Ammon's horn (tissue), 1 donor: ENCODE results near the gene IL17RD.

Source experiments
- DNase-seq: peaks from one replicate; pipeline ENCODE4 v3.0.0-alpha.2; 2016; ENCODE audit warnings: low spot score

The IL17RD gene

GRCh38 chr3:57130571-57131209, 34.5 kb downstream of the IL17RD start:
- no peak for DNase-seq

- no peak for DNase-seq
These were observed 36.1 kb downstream of the IL17RD start for GRCh38 chr3:57128826-57129667.

GRCh38 chr3:57127891-57128518, 37.1 kb downstream of the IL17RD start:
- DNase-seq, result peak; percentile 17

GRCh38 chr3:57126244-57126643, 38.9 kb downstream of the IL17RD start:
- no peak for DNase-seq

DNA sequence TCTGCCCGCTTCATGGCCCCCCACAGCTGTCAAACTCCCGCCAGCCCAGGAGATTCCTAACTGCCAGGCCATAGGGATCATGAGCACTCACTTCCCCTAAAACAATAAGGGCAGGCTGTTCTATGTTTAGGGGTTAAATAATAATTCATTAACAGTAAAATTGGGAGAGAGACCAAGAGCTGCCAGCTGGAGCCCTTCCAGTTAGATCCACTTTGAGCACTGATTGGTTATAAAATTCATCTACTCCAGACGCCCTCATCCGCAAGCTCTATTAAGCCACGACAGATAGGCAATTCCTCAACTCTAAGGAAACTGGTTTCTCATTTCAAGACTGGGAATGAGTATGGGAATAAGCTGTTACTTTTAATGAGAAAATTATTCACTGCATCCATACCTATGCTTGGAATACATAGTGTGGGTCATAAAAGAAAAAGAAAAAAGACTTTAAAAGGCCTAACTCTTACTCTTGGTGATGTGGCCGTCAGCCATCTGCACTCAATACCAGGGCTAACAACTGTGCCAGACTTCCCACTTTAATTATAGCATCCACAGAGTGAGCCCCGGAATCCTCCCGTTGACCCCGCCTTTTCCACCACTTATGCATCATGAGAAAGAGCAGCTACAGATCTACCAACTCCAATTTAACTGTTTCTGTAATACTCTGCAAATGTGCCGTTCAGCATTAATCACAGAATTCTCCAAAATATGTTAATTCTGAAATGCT, 44.5 kb downstream of the IL17RD start:
- DNase-seq, result no peak

GRCh38 chr3:57120040-57120439, 45.1 kb downstream of the IL17RD start:
- DNase-seq, result no peak

DNA sequence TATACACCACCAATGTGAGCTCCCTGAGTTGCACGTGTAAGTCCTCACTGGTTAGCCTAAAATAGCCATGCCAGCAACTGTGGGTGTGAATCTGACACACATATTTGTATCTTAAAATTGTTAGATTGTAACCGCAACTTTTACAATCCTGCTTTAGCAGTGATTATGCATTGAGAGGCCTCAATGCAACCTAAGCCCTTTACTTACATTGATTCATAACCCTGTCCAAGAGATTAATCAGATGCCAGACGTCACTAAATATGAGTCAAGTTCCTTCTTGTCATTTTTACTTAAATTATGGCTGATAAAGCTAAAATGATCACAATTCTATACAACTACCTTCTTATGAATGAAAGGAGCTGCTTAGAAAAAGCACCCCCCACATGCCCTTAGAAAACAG, 46.9 kb downstream of the IL17RD start:
- no peak for DNase-seq

DNA sequence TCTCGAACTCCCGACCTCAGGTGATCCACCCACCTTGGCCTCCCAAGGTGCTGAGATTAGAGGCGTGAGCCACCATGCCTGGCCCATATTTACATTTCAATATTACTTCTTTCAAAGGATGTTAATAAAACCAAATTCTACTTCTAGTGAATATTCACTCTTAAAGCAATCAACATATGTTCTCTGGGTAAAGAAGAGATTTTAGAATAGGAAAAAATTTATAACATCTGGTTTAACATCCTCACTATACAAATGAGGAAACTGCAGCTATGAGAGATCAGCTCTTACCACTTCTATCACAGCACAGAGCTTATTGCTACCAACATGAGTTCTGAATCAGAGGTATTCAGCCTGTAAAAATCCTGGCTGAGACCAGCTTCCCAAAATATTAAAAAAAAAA, 48.7 kb downstream of the IL17RD start:
- no peak for DNase-seq

GRCh38 chr3:57112206-57112605, 52.9 kb downstream of the IL17RD start:
- no peak for DNase-seq

DNA sequence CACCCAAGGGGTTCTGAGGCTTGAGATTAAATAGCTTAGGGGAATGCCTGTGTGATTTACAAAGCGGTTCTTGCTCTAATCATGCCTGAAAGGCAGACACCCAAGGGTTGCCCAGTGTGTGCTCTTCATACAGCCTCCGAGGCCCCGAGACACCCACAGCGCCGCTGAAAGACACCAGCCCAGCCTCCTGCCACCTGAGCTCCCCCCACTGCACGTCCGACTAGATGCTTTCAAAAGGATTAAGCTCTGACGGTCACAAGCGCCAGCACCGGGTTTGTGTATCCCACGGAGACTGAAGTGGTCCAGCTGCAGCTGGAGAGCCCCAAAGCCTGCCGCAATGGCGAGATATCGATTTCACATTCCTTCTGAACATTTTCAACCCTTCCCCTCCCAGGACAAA, 54.4 kb downstream of the IL17RD start:
- DNase-seq, result no peak

GRCh38 chr3:57110214-57110613, 54.9 kb downstream of the IL17RD start:
- DNase-seq, result no peak

GRCh38 chr3:57109437-57110199, 55.5 kb downstream of the IL17RD start:
- DNase-seq, result no peak

DNA sequence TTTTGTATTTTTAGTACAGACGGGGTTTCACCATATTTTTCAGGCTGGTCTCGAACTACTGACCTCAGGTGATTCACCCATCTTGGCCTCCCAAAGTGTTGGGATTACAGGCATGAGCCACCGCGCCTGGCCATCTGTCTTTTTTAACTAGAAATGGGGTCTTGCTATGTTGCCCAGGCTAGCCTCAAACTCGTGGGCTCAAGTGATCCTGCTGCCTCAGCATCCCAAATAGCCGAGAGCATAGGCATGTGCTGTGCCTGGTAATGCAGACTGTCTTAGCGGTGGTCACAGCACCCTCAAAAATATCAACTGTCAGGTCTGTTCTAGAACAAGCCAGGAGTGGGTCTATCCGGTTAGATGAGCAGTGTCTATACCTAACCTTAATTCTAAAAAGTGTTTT, 56.5 kb downstream of the IL17RD start:
- no peak for DNase-seq

DNA sequence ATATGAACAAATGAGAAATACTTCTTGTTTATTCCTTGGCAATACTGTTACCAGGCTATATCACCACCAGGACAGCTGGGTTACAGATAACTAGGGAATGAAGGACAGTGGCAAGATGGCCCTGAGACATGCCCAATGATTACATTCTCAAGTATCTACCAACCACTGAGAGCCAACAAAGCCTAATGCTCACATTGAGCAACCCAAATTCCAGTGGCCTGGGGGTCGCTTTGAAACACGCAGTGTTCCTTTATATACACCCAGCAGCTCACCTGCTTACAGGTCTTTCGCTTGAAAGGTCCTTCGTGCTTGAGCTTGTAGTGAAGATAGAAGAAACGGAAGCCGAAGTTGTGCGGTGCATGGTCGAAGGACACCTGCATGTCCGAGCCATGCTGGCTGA, 59.6 kb downstream of the IL17RD start:
- no peak for DNase-seq

DNA sequence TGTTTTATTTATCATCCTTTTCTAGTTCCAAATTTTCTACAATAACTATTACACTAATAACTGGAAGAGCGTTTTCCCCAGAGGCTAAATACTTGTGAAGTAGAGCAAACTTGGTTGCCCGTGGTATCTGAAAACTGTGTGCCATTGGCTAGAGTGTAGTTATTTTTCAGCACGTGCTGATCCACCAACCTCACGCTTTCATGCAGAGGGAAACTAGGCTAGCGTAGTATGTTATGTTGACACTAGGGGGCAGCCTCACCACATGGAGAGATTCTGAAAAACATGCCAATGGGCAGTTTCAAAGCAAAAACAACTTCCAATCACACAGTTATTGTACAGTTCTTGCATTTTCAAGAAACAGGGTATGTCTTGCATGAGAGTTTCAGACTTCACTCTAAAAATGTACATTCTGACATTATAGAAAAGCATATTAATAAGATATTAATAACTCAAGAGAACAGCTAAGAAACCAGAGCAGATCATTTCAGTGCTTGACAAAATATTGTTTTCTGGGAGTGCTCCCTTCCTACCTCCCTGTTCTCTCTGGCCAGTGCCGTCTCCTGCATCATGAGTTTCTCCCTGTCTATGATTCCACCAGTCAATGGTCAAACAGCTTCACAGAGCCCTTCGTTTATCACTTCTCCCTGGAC, 65.0 kb downstream of the IL17RD start:
- DNase-seq, result peak; percentile 90

GRCh38 chr3:57098418-57099310, 66.5 kb downstream of the IL17RD start:
- no peak for DNase-seq

GRCh38 chr3:57097536-57097935, 67.6 kb downstream of the IL17RD start:
- no peak for DNase-seq

DNA sequence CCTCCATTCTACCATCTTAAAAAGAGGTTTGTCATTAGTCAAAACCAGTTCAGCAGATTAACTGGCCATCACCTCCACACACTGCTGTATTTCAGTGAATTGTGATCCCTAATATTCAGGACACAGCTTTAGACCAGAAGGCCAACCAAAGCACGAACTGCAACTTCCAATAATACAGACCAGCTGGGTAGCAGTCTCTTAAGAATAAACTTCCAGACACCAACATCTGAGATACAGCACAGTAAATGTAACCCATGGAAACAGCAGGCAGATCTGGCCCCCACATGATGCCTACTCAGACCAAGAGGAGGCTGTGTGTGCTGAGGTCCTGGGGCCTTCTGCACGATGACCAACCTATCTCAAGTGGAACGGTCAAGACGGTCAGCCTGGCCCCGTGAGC, 69.8 kb downstream of the IL17RD start:
- no peak for DNase-seq

DNA sequence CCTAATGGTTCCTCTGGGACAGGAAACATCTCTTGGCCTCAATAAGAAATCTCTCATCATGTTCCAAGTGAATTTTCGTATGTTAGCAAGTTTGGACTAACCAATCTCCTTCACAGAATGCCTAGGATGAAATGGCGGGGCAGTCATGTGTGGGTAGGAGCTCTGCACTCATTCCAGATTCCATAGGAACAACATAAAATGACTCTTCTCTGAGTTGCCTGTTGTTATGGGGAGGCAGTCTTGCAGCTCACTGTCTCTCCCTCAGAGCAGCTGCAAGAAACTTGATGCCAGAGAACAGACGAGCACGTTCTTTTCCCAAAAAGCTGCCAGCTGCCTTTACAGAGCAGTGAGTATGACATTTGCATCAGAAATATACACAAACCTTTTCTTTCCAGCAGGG, 70.6 kb downstream of the IL17RD start:
- DNase-seq, result no peak

DNA sequence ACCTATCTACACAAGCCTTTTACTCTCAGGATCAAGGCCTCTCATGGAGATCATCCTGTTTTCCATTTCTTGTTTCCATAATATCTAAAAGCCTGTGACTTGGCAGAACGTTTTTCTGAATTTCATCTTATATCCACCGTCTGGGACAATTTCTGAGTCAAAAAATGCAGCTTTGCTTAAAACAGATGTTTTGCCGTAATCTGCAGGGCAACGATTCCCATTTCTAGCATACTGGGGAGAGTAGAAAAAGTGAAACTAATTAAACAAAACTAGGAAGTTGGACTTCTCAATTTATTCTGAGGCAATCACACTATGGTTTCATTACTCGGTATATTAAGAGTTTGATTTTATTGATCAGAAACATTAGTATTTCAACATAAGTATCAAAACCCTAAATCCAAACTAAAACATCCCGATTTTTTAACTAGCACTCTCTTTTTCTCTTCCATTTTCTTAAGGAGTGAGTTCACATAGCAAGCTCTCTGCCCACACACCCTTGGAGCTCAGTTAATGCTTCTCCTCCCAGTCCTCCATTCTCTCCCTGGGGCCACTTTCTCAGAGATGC, 71.1 kb downstream of the IL17RD start:
- DNase-seq, result no peak
